ENCODE measurements around the gene CCDC88B. TPM values are rescaled to one million over a fixed set of nuclear protein-coding genes. Genes with fewer than 3 reads are reported as not detected.
A peak's percentile ranks its signal among the peaks of the same experiment; 100 is the strongest.

The CCDC88B gene
- total RNA-seq, 1 experiment from 2014 or later: 3.0 TPM

- no peak for DNase-seq
- Histone ChIP-seq H3K27me3 (no peaks in the 10 kb centered on the region), H3K9me3 (no peaks in the 10 kb centered on the region)
These were observed 39.2 kb downstream of the CCDC88B start for GRCh38 chr11:64379160-64379559.

GRCh38 chr11:64379817-64380709 is 40.1 kb downstream of the CCDC88B start:
- H3K27me3 ChIP-seq: no peaks in the 10 kb centered on the region
- no peaks in the 10 kb centered on the region for H3K36me3 ChIP-seq
- H3K4me3 ChIP-seq: no peak overlapping the region
- no peak for DNase-seq
- H3K9me3 ChIP-seq: no peaks in the 10 kb centered on the region

More at GRCh38 chr11:64379160-64379559, 39.2 kb downstream of the CCDC88B start:
- H3K36me3 ChIP-seq: no peaks in the 10 kb centered on the region
- H3K4me3 ChIP-seq: no peak overlapping the region

- no peaks in the 10 kb centered on the region for H3K27me3 ChIP-seq
- DNase-seq: no peak
- H3K9me3 ChIP-seq: no peaks in the 10 kb centered on the region
- H3K4me3 ChIP-seq: no peak overlapping the region
- H3K36me3 ChIP-seq: no peaks in the 10 kb centered on the region
These were observed 41.3 kb downstream of the CCDC88B start for GRCh38 chr11:64381350-64381749.

- H3K9me3 ChIP-seq: no peaks in the 10 kb centered on the region
- no peaks in the 10 kb centered on the region for H3K36me3 ChIP-seq
- DNase-seq: no peak
- H3K27me3 ChIP-seq: no peaks in the 10 kb centered on the region
- no peak overlapping the region for H3K4me3 ChIP-seq
These were observed 42.0 kb downstream of the CCDC88B start for GRCh38 chr11:64382047-64382446.

GRCh38 chr11:64382586-64382985 is 42.6 kb downstream of the CCDC88B start:
- no peak for DNase-seq
- H3K9me3 ChIP-seq: no peaks in the 10 kb centered on the region
- no peaks in the 10 kb centered on the region for H3K27me3 ChIP-seq
- no peaks in the 10 kb centered on the region for H3K36me3 ChIP-seq
- no peak overlapping the region for H3K4me3 ChIP-seq

GRCh38 chr11:64383580-64383979 is 43.6 kb downstream of the CCDC88B start:
- no peak for DNase-seq
- H3K27me3 ChIP-seq: no peaks in the 10 kb centered on the region

GRCh38 chr11:64384028-64384737 is 44.2 kb downstream of the CCDC88B start:
- peak; percentile 16 for DNase-seq
- no peaks in the 10 kb centered on the region for H3K9me3 ChIP-seq
- no peaks in the 10 kb centered on the region for H3K36me3 ChIP-seq
- no peaks in the 10 kb centered on the region for H3K27me3 ChIP-seq
- H3K4me3 ChIP-seq: no peak overlapping the region

More at GRCh38 chr11:64383580-64383979, 43.6 kb downstream of the CCDC88B start:
- H3K4me3 ChIP-seq: no peak overlapping the region
- no peaks in the 10 kb centered on the region for H3K36me3 ChIP-seq
- H3K9me3 ChIP-seq: no peaks in the 10 kb centered on the region

GRCh38 chr11:64384981-64385944 is 45.3 kb downstream of the CCDC88B start:
- DNase-seq: no peak
- H3K9me3 ChIP-seq: no peaks in the 10 kb centered on the region
- no peak overlapping the region for H3K4me3 ChIP-seq
- H3K36me3 ChIP-seq: no peaks in the 10 kb centered on the region
- no peaks in the 10 kb centered on the region for H3K27me3 ChIP-seq

- no peak overlapping the region for H3K4me3 ChIP-seq
- no peak for DNase-seq
- no peaks in the 10 kb centered on the region for H3K9me3 ChIP-seq
- no peaks in the 10 kb centered on the region for H3K27me3 ChIP-seq
- no peaks in the 10 kb centered on the region for H3K36me3 ChIP-seq
These were observed 46.1 kb downstream of the CCDC88B start for GRCh38 chr11:64385945-64386704.

GRCh38 chr11:64387916-64388315 is 47.9 kb downstream of the CCDC88B start:
- Histone ChIP-seq H3K36me3 (no peaks in the 10 kb centered on the region), H3K9me3 (no peaks in the 10 kb centered on the region), H3K4me3 (no peak overlapping the region), H3K27me3 (no peaks in the 10 kb centered on the region)
- no peak for DNase-seq

- Histone ChIP-seq H3K27me3 (no peaks in the 10 kb centered on the region), H3K9me3 (no peaks in the 10 kb centered on the region), H3K36me3 (no peaks in the 10 kb centered on the region), H3K4me3 (no peak overlapping the region)
- DNase-seq: no peak
These were observed 48.9 kb downstream of the CCDC88B start for GRCh38 chr11:64388894-64389293.

- Histone ChIP-seq H3K36me3 (no peaks in the 10 kb centered on the region), H3K4me3 (no peak overlapping the region), H3K27me3 (no peaks in the 10 kb centered on the region; the same call in 1 of the 2 replicates), H3K9me3 (no peaks in the 10 kb centered on the region)
- no peak for DNase-seq
These were observed 49.8 kb downstream of the CCDC88B start for GRCh38 chr11:64389851-64390250.

- DNase-seq: no peak
- Histone ChIP-seq H3K36me3 (no peaks in the 10 kb centered on the region), H3K4me3 (no peak overlapping the region), H3K27me3 (no peaks in the 10 kb centered on the region; the same call in 1 of the 2 replicates), H3K9me3 (no peaks in the 10 kb centered on the region)
These were observed 50.6 kb downstream of the CCDC88B start for GRCh38 chr11:64390558-64390957.

- no peak for DNase-seq
- Histone ChIP-seq H3K36me3 (no peaks in the 10 kb centered on the region), H3K9me3 (no peaks in the 10 kb centered on the region), H3K27me3 (no peaks in the 10 kb centered on the region; the same call in 1 of the 2 replicates), H3K4me3 (no peak overlapping the region)
These were observed 51.8 kb downstream of the CCDC88B start for GRCh38 chr11:64391839-64392238.

GRCh38 chr11:64395545-64396078 is 55.6 kb downstream of the CCDC88B start:
- no peaks in the 10 kb centered on the region for H3K36me3 ChIP-seq
- no peak overlapping the region for H3K4me3 ChIP-seq
- H3K9me3 ChIP-seq: no peaks in the 10 kb centered on the region
- no peaks in the 10 kb centered on the region; the same call in 1 of the 2 replicates for H3K27me3 ChIP-seq
- no peak for DNase-seq
